B cell (primary cell): Measurements from ENCODE around the gene DOCK1.

Experiments
- EZH2 ChIP-seq: IDR thresholded peaks from 2 replicates; pipeline ENCODE4 v1.6.1; 2012; ENCODE audit warnings: borderline replicate concordance, low read depth, mild to moderate bottlenecking, moderate library complexity, low read length; ENCODE audit not compliant: insufficient read depth, poor library complexity, severe bottlenecking
- TF ChIP-seq, protein P1 (sequence below): fragments of 200-600 bp; IDR thresholded peaks from one replicate; pipeline ENCODE4 v1.8.0; 2022; ENCODE audit warnings: antibody characterized with exemption, mild to moderate bottlenecking

DNA sequence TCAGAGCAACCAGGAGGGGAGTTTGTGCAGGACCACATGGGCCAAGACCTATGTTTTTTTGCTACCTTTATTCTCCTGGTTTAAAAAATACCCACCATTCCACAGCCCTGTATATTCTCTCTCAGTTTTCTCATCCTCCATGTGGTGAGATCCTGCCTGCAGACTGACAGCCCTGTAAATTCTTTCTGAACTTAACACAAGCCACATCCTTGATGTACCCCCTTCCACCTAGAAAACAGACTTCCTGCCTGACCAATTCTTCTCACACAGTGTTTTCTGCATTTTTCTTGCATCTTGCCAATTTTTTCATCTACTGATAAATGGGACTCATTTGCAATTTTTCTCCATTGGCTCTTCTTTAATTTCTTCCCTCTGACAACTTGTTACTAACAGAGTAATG is 212.8 kb downstream of the DOCK1 start:
- no peak for TF ChIP-seq EZH2
- TF ChIP-seq, protein P1, sequence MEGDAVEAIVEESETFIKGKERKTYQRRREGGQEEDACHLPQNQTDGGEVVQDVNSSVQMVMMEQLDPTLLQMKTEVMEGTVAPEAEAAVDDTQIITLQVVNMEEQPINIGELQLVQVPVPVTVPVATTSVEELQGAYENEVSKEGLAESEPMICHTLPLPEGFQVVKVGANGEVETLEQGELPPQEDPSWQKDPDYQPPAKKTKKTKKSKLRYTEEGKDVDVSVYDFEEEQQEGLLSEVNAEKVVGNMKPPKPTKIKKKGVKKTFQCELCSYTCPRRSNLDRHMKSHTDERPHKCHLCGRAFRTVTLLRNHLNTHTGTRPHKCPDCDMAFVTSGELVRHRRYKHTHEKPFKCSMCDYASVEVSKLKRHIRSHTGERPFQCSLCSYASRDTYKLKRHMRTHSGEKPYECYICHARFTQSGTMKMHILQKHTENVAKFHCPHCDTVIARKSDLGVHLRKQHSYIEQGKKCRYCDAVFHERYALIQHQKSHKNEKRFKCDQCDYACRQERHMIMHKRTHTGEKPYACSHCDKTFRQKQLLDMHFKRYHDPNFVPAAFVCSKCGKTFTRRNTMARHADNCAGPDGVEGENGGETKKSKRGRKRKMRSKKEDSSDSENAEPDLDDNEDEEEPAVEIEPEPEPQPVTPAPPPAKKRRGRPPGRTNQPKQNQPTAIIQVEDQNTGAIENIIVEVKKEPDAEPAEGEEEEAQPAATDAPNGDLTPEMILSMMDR = no peak
